ENCODE results near the gene GPR137.

DNA sequence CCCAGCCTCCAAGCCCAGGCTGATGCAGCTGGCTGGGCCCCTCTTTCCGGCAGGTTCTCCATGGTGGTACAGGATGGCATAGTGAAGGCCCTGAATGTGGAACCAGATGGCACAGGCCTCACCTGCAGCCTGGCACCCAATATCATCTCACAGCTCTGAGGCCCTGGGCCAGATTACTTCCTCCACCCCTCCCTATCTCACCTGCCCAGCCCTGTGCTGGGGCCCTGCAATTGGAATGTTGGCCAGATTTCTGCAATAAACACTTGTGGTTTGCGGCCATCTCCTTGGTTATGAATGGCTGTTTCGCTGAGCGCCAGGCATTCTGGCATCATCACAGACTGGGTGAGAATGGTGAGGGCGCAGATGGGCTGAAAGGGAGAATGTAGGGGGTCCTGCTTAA is 35.9 kb downstream of the GPR137 start:
- TF ChIP-seq, protein P1, sequence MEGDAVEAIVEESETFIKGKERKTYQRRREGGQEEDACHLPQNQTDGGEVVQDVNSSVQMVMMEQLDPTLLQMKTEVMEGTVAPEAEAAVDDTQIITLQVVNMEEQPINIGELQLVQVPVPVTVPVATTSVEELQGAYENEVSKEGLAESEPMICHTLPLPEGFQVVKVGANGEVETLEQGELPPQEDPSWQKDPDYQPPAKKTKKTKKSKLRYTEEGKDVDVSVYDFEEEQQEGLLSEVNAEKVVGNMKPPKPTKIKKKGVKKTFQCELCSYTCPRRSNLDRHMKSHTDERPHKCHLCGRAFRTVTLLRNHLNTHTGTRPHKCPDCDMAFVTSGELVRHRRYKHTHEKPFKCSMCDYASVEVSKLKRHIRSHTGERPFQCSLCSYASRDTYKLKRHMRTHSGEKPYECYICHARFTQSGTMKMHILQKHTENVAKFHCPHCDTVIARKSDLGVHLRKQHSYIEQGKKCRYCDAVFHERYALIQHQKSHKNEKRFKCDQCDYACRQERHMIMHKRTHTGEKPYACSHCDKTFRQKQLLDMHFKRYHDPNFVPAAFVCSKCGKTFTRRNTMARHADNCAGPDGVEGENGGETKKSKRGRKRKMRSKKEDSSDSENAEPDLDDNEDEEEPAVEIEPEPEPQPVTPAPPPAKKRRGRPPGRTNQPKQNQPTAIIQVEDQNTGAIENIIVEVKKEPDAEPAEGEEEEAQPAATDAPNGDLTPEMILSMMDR (IDR thresholded peaks at IDR 0.05; ENCODE audit: low read length) = no peak
- no peak for TF ChIP-seq EZH2 (IDR thresholded peaks at IDR 0.05; ENCODE audit: borderline replicate concordance, low read length)

Data from OCI-LY1 (cell line).